Measurements from ENCODE around the gene TMEM101. TPM values are rescaled to one million over a fixed set of nuclear protein-coding genes. Genes with fewer than 3 reads are reported as not detected.

The TMEM101 gene
- total RNA-seq (37.5 and 65.8 TPM in 2 replicates), polyA plus RNA-seq (22.5 and 40.6 TPM in 2 replicates)

DNA sequence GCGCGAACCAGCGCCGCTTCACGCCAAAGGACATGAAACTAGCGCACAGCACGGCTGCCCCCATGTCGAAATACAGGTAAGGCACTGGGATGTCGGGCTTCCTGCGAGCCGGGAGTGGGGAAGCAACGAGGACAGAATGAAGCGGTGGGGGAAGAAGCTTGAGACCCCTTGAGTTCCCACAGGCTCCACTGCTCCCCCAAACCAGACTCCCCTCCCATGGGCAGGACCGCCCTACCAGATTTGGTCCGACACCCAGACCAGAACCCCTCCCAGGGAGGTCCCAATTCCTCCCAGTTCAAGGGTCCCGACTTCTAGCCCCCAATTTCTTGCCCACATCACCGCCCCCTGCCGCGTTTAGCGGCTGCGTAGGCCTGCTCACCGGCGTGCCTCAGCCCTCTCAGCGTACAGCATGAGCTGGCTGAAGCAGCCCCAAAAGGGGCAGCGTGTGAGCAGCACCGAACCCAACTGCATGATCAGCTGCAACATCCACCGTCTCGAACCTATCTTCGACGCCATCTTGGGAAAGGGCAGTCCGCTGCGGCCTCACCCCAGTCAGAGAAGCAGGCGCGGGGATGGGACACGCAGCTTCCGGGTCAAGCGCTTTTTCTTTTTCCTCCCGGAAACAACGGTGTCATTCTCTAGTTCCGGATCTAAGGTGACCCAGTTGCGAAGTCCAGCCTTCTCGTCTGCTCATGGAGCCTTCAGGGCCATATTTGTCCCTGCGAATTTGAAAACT lies at the start of gene TMEM101:
Gene TMEM101 (minus strand): TSS at position 527 of the 736 bp plus-strand sequence. CDS start 11 bp downstream, at position 516.
- Histone ChIP-seq H3K27ac (peak within 1 kb of the TSS; percentile 92), H3K36me3 (peaks cover 2% of the 10 kb centered on the region), H3K27me3 (no peaks in the 10 kb centered on the region), H3K4me3 (peak within 1 kb of the TSS; percentile 76), H3K9me3 (ENCODE audit: low read depth) (no peaks in the 10 kb centered on the region), H3K4me1 (ENCODE audit: low read depth) (peaks cover 14% of the 10 kb centered on the region)
- peak; percentile 93 to 97 for DNase-seq (ENCODE audit: low read depth in 1 of 2, low spot score in 1 of 2)
- TF ChIP-seq, protein P1, sequence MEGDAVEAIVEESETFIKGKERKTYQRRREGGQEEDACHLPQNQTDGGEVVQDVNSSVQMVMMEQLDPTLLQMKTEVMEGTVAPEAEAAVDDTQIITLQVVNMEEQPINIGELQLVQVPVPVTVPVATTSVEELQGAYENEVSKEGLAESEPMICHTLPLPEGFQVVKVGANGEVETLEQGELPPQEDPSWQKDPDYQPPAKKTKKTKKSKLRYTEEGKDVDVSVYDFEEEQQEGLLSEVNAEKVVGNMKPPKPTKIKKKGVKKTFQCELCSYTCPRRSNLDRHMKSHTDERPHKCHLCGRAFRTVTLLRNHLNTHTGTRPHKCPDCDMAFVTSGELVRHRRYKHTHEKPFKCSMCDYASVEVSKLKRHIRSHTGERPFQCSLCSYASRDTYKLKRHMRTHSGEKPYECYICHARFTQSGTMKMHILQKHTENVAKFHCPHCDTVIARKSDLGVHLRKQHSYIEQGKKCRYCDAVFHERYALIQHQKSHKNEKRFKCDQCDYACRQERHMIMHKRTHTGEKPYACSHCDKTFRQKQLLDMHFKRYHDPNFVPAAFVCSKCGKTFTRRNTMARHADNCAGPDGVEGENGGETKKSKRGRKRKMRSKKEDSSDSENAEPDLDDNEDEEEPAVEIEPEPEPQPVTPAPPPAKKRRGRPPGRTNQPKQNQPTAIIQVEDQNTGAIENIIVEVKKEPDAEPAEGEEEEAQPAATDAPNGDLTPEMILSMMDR (IDR thresholded peaks at IDR 0.05; ENCODE audit: low read depth, low read length) = no peak

DNA sequence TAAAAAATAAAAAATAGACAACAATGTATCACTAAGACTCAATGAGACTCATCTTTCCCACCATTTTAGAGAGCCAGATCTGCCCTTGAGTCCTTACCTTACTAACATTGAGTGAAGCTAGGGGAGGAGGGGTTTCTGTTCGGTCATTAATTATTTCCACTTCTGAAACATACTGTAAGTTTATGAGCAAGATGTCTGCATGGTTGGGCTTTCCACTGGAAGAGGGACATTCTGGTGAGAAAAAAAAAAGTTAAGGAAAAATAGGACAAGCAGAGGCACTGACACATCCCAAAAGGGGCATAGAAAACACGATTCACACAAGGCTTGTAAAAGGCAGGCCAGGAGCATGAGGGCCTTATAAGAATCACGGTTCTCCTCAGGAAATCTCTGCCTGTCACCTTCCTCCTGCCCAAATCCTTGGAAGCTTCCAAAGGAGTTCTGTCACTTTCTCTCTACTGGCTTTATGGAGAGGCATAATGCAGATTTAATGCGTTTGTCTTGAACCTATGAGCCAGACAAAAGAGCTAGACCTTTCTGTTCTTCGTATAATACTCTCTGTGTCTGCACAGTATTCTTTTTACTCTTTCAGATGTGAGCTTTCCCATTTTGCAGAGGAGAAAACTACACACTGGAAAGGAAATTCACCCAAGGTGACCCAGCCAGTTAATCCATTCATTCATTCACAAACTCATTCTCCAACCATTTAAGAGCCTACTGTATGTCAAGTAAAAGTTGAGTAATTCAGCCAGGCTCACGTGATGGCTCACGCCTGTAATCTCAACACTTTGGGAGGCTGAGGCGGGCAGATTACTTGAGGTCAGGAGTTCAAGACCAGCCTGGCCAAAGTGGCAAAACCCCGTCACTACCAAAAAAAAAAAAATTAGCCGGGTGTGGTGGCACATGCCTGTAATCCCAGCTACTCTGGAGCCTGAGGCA lies 49.2 kb upstream of the TMEM101 start:
- H3K27ac ChIP-seq = peak overlapping the region; percentile 4
- TF ChIP-seq, protein P1 (IDR thresholded peaks at IDR 0.05; ENCODE audit: low read depth, low read length) = no peak

DNA sequence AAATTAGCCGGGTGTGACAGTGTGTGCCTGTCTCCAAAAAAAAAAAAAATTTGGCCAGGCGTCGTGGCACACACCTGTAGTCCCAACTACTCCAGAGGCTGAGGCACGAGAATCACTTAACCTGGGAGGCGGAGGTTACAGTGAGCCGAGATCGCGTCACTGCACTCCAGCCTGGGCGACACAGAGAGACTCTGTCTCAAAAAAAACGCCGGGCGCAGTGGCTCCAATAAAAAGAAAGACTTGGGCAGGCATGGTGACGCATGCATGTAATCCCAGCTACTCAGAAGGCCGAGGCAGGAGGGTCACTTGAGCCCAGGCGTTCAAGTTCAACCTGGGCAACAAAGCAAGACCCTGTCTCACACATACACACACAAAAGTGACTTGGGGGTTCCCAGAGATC lies 48.1 kb upstream of the TMEM101 start:
- Histone ChIP-seq H3K4me1 (ENCODE audit: low read depth) (peaks cover 6% of the 10 kb centered on the region), H3K27me3 (no peaks in the 10 kb centered on the region), H3K27ac (no peak overlapping the region), H3K36me3 (peaks cover 24% of the 10 kb centered on the region), H3K4me3 (no peak overlapping the region), H3K9me3 (ENCODE audit: low read depth) (no peaks in the 10 kb centered on the region)
- no peak for DNase-seq (ENCODE audit: low read depth in 1 of 2, low spot score in 1 of 2)
- TF ChIP-seq, protein P1 (IDR thresholded peaks at IDR 0.05; ENCODE audit: low read depth, low read length) = no peak

More for the DNA sequence above, 49.2 kb upstream of the TMEM101 start:
- no peak for DNase-seq (ENCODE audit: low read depth in 1 of 2, low spot score in 1 of 2)
- Histone ChIP-seq H3K4me1 (ENCODE audit: low read depth) (peaks cover 6% of the 10 kb centered on the region), H3K9me3 (ENCODE audit: low read depth) (no peaks in the 10 kb centered on the region), H3K36me3 (peaks cover 20% of the 10 kb centered on the region), H3K27me3 (no peaks in the 10 kb centered on the region), H3K4me3 (no peak overlapping the region)

DNA sequence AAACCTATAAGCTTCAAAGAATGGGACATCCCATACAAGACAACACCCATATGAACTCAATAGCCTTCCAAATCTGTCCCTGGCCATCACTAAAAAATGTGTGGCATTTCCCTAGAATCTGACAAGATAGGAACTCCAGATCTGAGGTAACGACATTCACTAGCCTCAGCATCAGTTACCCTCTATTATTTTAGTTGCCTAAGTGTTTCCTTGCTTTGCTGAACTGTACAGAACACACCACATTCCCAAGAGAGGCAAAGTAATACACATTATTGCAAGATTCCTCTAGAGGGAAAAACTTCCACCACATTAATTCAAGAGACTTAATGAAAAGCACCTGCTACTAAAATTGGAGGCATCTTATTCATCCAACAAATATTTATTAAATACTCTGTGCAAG lies 46.7 kb upstream of the TMEM101 start:
- H3K4me3 ChIP-seq = no peak overlapping the region

More for the DNA sequence above, 46.7 kb upstream of the TMEM101 start:
- H3K36me3 ChIP-seq = peaks cover 24% of the 10 kb centered on the region
- no peaks in the 10 kb centered on the region for H3K9me3 ChIP-seq (ENCODE audit: low read depth)
- DNase-seq (ENCODE audit: low read depth in 1 of 2, low spot score in 1 of 2) = no peak
- peaks cover 6% of the 10 kb centered on the region for H3K4me1 ChIP-seq (ENCODE audit: low read depth)
- no peaks in the 10 kb centered on the region for H3K27me3 ChIP-seq
- TF ChIP-seq, protein P1 (IDR thresholded peaks at IDR 0.05; ENCODE audit: low read depth, low read length) = no peak
- H3K27ac ChIP-seq = no peak overlapping the region
